EH (cell line): ENCODE results near the gene KRTCAP2.

Experiments used
- DNase-seq: peaks from one replicate; pipeline ENCODE4 v3.0.0-alpha.2; 2015; ENCODE audit warnings: low read depth

The KRTCAP2 gene

DNA sequence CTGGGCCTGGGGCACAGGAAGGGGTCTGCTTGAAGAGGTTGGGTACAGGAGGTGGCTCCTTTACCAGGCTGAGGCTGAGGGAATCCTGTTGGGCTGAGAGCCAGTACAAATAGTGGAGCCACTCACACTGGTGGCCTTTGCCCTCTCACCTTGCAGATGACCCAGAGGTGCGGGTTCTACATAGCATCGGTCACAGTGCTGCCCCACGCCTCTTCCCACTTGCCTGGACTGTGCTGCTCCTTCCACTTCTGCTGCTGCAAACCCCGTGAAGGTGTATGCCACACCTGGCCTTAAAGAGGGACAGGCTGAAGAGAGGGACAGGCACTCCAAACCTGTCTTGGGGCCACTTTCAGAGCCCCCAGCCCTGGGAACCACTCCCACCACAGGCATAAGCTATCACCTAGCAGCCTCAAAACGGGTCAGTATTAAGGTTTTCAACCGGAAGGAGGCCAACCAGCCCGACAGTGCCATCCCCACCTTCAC is 39.3 kb downstream of the KRTCAP2 start:
- no peak for DNase-seq

DNA sequence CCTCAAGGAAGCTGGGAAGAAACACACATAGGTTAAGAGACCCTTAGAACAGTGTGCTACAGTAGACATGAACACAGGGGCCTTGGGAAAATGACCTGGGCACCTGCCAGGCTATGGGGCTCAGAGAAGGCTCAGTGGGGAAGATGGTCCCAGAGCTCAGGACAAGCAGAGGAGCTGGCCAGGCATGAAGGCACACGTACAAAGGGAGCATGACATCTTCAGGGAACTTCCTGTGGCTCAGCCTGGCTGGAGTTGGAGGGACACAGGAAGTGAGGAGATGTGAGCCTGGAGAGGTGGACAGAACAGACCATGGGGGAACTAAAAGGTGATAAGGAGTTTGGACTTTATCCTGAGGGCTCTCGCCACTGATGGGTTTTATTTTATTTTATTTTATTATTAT is 41.2 kb downstream of the KRTCAP2 start:
- no peak for DNase-seq

DNA sequence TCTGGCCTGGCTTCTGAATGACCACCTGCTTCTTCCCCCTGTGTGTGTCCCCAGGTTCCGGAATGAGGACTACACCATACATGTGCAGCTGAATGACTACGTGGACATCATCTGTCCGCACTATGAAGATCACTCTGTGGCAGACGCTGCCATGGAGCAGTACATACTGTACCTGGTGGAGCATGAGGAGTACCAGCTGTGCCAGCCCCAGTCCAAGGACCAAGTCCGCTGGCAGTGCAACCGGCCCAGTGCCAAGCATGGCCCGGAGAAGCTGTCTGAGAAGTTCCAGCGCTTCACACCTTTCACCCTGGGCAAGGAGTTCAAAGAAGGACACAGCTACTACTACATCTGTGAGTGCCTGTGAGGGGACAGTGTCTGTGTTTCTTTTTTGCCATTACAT is 41.8 kb downstream of the KRTCAP2 start:
- no peak for DNase-seq

DNA sequence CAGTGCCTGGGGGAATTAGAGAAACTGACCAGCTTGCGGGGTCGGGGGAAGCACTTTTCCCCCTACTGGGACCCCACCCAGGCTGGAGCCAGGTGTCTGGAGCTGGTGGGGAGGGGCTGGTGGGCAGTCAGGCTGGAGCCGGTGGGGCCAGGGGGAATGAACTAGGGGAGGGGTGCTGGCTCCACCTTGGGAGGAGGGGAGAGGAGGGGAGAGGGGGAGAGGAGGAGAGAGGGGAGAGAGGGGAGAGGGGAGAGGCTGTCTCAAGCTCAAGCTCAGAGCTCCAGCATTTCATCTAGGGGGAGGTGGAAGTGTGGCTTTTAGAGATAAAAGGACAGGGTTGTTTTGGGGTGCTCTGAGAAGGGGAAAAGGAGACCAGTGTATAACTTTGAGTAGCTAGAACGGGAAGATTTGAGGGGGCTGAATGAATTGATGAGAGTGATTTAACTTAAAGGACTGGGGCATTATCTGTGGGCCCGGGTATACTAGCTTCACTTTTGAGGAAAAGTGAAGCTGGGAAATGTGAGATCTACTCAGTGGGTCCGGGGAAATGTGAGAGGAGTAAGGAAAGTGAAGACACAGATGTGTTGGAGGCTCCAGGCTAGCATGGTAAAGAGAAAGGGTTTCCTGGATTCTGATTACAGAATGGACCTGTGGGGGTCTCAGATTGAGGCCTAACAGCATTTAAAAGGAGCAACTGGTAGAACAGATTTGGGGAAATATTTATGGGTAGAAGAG is 42.7 kb downstream of the KRTCAP2 start:
- no peak for DNase-seq

DNA sequence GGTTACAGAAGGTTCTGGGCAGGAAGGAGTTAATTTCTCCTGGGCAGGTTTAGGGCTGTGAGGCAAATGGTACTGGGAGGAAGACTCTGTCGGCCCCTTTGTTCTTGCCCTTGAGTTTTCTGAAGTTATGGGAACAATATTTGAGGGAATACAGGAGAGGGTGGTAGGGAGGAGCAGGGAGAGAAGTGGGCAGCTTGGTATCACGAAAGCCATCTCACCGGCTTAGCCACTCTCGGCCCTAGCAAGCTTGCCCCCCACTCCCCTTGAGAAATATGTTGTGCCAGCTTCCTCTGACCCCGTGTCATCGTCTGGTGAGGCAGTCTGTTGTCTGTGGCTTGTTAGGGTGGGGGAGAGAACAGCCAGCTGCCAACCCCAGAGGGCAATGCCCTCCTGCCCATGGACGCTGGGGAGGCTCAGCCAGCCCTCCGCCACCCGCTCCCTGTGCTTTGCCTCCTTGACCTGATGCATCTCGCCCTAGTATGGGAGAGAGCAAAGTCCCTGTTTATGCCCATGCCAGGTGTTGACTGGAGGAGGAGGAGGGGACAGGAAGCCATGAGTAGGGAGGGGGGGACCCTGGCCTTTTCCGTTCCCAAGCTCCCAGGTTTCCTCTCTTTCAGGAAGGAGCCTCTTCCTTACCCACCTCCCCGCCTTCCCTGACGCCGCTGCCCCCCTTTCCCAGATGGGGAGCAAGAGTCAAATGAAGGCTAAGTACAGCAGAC is 44.2 kb downstream of the KRTCAP2 start:
- no peak for DNase-seq

DNA sequence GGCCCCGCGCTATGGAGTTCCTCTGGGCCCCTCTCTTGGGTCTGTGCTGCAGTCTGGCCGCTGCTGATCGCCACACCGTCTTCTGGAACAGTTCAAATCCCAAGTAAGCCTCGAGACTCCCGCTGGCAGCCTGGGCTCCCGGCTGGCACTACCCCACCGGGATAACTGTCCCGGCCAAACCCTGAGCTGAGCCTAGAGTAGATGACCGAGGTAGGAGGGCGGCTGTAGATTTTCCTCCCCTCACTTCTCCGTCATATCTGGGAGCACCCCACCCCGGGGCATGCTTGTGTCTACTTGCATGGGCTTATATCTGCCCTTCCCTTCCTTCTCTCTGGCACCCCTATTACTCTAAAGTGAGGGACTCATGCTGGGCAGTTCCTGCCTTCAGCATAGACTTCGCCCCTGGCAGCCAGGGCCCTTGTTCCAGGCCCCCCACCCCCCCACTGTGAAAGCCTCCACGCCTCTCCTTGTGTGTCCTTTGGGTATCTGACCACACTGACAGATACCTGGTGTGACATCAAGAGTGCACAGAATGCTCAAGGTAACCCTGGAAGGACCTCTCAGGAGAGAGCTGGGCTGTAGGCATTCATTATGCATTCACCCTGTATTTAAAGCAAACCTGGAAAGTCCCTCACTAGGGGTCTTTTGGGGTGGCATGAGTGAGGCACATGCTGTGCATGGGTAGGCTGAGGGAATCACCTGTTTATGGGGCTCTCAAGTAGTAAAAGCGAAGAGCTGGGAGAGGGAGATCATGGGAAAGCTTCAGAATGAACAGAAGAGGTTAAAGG is 44.9 kb downstream of the KRTCAP2 start:
- no peak for DNase-seq

DNA sequence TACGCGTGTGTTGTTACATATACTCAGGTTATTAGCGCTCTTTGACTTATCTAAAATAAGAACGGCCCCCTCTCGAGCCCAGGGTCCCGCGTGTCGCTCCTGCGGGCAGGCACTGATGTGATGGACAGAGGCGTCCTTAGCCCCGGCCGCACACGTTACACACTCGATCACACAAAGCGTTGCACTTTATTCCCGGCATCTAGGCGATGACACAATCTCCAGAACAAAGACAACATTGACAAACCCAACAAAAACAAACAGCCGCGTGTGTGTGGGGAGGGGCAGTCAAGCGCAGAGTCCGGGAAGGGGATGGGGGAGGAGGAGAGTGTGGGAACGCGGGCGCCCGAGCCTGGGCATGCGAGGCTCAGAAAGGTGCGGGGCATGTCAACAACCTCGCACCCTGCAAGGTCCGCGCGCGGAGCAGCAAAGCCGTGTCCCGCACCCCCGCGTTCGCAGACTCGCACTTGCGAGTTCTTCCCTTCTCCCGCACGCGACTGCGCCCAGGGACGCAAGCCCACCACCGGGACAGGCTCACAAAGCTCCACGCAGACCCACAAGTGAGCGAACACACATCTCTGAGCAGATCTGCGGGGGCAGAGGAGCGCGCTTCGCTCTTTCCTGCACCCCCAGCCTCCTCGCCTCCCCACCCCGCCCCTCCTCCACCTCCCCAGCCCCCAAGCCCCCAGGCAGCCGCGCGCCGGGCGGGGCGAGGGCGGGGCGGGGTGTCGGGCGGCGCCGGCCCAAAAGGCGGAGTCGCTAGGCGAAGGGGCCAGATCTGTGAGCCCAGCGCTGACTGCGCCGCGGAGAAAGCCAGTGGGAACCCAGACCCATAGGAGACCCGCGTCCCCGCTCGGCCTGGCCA is 45.8 kb downstream of the KRTCAP2 start, which contains the start of gene EFNA1:
Gene EFNA1, plus strand, starts transcription at position 772 of the 862 bp plus-strand sequence. CDS start 102 bp downstream, outside the sequence.
- peak; percentile 62 for DNase-seq

DNA sequence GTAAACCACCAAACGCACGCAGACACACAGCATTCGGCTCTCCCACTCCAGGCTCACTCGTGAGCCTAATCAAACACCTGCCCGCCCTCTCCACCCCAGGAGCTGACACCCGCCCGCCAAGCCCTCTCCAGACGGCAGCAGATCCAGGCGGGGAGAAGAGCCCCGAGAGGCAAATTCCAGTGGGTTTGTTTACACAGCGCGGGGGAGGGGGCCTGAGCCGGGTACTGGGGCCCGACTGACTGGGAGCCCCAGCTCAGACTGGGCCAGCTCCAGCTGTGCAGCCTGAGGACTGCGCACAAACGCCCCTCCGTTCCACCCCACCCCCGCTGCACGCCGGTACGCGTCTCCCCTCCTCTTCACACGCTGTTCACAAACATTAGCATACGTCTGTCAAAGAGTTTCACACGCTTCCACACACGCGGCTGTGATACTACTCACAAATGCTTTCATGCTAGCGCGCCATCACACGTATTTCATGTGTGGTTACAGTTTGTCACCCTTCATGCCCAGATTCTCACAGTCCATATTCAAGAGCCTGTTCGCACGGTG is 46.5 kb downstream of the KRTCAP2 start:
- peak; percentile 35 for DNase-seq

DNA sequence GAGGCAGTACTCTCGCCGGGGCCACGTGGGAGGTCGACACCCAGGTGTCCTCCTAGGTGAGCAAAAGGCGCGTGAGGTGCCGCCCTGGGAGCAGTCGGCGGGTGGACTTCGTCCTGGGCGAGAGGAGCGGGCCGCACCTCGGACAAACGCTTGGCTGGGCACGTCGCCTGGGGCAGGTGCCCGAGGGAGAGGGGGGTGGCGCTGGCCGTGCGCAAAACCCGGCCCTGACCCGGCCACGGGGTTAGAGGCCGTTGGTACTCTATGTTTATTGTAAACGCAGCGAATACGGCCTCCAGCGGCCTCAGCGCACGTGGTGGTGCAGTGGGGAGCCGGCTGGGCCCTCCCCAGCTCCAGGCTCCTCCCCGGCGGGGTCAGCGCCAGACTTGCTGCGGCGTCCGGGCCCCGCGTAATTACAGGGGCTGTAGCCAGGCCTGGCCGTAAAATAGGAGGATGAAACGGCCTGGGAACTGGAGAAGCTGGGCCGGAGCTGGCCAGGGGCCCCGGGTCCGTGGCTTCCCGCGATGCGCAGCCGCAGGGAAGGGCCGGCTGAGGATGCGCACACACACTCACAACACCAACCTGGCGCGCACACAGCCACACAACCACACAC is 47.1 kb downstream of the KRTCAP2 start:
- DNase-seq, result peak; percentile 30

DNA sequence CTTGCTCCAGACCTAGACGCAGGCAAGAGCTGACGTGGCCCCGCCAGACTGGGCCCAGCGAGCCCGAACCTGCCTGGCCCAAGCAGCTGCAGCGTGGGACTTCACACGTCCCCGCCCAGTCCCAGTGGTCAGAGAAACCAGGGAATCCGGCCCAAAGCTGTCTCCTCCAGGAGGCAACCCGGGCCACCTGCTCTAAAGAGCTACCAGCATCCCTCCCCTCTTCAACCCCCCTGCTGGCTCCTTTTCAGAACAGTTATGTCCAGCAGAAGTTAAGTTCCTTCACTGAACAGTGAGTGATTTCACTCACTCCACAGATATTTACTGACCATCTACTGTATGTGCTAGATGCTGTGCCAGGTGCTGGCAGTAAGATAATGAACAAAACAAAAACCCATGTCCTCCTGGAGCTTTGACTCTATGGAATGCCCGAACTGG is 47.6 kb downstream of the KRTCAP2 start:
- no peak for DNase-seq

DNA sequence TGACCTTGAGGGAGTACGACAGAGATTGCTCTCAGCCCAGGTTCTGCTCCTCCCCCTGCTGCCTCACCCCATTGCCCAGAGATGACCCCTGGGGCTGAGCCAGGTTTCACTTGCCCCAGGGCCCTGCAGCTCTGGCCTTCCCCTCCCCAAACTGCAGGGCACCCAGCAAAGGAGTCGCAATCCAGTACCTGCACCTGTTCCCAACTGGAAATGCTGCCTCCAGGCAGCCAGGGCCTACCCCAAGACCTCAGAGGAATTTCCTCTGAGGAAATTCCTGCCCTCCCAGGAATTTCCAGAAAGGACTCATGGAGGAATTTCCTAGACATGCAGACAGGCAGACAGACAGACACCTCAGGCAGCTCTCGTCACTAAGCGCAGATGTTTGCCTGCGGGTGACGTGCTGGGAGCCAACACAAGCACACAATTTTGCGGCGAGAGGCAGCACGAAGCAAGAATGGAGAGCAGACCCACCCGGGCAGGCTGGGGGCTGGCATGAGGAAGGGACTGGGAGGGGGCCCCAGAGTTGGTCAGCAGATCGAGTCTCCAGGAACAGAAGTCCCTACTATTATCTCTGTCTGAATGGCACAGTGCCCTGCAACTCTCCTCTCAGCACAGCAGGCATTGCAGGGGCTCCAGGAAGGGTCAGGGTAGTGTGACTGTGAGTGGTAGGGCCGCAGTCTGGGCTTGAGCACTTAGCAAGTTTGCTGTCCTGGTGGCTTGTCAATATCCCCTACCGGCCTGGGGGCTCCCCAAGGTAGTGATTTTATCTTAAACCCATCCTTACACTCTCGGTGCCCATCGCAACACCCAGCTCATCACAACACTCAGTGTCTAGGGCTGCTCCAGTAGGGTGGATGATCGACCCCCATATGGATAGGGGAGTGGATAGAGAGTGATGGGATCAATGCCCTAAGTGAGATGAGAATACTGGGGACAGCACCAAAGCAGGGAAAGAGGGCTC is 48.3 kb downstream of the KRTCAP2 start:
- peak; percentile 76 for DNase-seq

DNA sequence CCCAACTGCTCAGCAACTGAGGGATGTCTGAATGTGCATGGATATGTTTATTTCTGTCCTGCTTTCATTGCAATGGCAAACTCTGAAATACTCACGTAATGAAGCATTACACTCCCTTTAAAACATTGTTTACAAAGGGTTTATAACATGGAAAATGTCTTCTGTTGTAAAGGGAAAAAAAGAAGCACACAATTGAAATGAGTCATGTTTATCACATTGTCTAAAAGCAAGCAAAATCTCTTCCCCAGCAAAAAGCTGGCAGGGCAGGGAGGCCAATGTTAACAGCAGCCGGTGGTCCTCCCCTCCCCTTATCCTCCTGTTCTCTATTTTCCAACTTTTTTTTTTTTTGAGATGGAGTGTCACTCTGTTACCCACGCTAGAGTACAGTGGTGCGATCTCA is 49.3 kb downstream of the KRTCAP2 start:
- peak; percentile 9 for DNase-seq

DNA sequence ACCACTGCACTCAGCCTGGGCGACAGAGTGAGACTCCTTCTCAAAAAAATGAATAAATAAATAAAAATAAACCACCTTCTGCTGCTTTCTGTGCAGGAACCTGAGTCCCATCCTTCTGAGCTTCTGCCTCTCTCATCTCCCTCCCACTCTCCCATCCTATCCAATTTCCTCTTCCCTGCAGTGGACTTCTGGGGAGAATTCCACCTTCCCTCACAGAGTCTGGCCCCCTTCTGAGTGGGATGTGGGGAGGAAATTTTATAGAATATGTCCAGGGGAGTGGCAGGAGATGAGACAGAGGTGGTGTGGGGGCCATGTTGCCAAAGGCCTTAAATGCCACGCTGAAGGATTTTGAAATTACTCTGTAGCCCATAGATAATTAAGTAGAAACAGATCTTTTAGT is 50.8 kb downstream of the KRTCAP2 start:
- no peak for DNase-seq

DNA sequence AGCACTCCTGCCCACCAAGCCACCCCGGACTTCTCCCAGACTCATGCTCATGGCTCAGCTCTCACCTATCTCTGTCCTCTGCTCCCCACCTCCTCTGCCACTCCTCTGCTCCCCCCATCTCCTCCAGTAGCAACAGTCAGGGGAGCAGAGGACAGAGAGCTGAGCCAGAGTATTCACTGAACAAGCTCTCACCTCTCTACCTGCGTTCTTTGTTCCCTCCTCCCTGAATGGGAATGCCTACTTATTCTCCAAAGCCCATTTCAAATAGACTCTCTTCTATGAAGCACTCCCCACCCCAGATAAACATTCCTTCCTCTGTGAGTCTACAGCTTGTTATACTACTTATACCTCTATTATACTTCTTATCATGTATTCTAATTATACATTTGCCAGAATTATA is 51.9 kb downstream of the KRTCAP2 start:
- no peak for DNase-seq

DNA sequence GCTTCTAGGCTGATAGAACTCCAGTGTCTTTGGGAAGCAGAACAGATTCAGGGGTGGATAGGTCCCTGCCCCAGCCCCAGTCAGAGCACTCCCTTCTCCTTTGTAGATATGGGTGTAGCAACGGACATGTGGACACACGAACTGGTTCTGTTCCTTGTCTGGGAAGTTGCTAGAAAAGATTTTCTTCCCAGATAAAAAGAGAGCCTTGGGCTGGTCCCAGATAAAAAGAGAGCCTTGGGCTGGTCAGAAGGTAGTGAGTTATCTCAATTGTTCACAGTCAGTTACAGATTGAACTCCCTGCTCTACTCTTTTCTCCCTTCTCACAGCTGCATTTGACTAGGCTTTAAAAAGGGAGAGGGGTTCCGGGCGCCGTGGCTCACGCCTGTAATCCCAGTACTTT is 52.9 kb downstream of the KRTCAP2 start:
- no peak for DNase-seq
